Hair follicular keratinocyte (primary cell): ENCODE results near the gene APOLD1. TPM values are rescaled to one million over a fixed set of nuclear protein-coding genes. Genes with fewer than 3 reads are reported as not detected.

ENCODE experiments used
- total RNA-seq: library from RNA; depleted of rRNA; stranded (reverse); fragments of >200 nt; gene quantifications from 2 replicates; pipeline ENCODE4 v1.2.3, GENCODE V29; 2015

APOLD1 gene, protein sequence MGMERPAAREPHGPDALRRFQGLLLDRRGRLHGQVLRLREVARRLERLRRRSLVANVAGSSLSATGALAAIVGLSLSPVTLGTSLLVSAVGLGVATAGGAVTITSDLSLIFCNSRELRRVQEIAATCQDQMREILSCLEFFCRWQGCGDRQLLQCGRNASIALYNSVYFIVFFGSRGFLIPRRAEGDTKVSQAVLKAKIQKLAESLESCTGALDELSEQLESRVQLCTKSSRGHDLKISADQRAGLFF
- total RNA-seq = 0.23 and 0.38 TPM in 2 replicates

DNA sequence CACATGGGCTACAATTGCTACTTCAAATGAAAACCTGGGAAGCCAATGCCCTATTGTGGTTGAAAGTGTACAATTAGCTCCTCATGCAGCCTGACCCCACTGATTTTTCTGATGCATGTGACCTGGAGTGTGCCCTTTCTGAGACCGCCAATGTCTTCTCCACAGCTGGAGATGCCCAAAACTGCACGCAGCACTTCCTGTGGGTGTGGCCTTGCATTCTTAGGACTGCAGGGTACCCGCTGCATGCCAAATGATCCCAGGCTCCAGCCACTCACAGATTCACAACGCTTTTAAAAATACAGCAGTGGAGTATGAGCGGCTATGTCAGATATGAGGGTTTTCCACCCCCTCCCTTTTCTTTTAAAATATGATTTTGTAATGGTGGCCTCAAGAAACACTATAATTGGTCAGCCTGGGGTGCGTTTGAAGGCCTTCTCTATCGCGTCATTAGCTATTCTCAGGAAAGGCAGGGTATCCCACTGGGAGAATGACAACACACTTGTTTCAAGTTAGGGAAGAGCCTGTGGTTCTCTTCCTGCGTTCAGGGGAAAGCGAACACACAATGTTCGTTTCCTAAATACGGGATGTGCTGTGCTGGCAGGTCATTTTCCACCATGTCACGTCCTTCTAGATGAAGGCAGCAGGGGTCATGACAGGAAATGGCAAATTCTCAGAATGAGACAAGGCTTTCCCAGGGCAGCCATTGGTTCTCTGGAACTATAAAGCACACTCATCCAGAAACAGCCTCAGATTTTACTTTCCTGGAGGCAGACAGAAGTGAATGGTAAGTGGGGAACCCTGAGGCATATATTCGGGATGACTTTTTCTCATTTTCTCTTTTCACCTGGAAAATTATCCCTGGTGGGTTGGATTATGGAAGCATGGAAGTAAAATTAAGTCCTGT lies at the start of gene APOLD1:
TSS of gene APOLD1 (plus strand) at position 749 of the 904 bp plus-strand sequence. CDS start at position 782, 33 bp downstream.

DNA sequence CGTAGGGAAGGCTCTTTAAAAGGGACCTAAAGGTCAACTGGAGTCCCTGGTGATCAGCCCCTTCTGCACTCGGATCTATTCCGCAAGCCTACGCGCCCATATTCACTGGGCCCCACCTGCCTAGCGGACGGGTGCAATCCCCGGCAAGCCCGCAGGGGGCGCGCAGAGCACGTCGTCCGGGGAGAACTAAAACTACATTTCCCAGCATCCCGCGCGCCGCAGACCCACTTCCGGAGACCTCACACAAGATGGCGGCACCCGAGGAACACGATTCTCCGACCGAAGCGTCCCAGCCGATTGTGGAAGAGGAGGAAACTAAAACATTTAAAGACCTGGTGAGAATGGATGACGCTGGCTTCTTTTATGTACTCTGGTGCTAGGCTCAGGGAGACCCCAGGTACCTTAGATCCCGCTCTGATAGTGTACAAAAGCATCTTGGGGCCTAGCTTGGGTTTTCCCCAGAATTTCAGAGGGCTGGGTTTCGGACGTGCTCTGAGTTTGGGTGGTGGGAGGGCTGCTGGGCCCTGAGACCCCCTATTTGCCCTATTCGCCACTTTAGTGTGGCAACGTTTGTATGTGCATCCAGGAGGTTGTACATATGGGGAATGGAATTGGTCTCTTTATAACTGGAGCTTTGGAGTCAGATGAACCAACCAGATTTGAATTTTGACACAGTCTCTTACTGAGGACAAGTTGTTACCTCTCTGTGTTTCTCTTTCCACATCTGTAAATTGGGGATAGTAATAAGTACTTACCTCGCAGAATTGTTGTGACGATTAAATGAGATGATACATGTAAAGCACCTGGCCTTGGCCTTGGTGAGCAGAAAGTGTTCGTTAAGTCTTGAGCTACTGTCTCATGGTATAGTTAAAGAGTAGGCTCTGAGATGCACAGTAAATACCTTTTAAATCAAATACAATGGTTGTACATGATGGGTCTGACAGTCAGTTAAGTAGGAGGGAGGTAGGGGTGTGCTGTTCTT lies 28.0 kb downstream of the APOLD1 start, which contains the start of gene DDX47:
TSS of gene DDX47 (plus strand) at position 227 of the 982 bp plus-strand sequence. CDS start at position 249, 22 bp downstream.

Other genes with a start within 250 kb of the APOLD1 start
- 13.2 and 25.7 TPM in 2 replicates for gene DUSP16, start 222.8 kb upstream of the APOLD1 start, total RNA-seq
- 12.3 and 17.6 TPM in 2 replicates for gene CREBL2, start 173.8 kb upstream of the APOLD1 start, total RNA-seq
- gene GPR19, start 89.5 kb upstream of the APOLD1 start, total RNA-seq = 0.80 and 1.7 TPM in 2 replicates
- 15.1 and 17.7 TPM in 2 replicates for gene CDKN1B, start 68.3 kb upstream of the APOLD1 start, total RNA-seq
- gene DDX47, start 27.7 kb downstream of the APOLD1 start, total RNA-seq = 50.9 and 67.7 TPM in 2 replicates
- 1.2 and 1.4 TPM in 2 replicates for gene GPRC5A, start 105.9 kb downstream of the APOLD1 start, total RNA-seq
- not detected in 2 replicates for gene GPRC5D, start 166.5 kb downstream of the APOLD1 start, total RNA-seq
- 14.7 and 16.7 TPM in 2 replicates for gene HEBP1, start 214.6 kb downstream of the APOLD1 start, total RNA-seq